Astrocyte (in vitro differentiated cells and primary cell): ENCODE results near the gene MGAT5.

Source experiments
- CTCF ChIP-seq: IDR thresholded peaks from 2 replicates; pipeline ENCODE4 v1.5.1; 2011; ENCODE audit warnings: low read depth, mild to moderate bottlenecking, inconsistent platforms, low read length, moderate library complexity; ENCODE audit not compliant: insufficient read depth
- EZH2 ChIP-seq: IDR thresholded peaks from 2 replicates; pipeline ENCODE4 v1.6.1; 2012; ENCODE audit warnings: mild to moderate bottlenecking, low read length, inconsistent platforms; ENCODE audit not compliant: insufficient read depth

DNA sequence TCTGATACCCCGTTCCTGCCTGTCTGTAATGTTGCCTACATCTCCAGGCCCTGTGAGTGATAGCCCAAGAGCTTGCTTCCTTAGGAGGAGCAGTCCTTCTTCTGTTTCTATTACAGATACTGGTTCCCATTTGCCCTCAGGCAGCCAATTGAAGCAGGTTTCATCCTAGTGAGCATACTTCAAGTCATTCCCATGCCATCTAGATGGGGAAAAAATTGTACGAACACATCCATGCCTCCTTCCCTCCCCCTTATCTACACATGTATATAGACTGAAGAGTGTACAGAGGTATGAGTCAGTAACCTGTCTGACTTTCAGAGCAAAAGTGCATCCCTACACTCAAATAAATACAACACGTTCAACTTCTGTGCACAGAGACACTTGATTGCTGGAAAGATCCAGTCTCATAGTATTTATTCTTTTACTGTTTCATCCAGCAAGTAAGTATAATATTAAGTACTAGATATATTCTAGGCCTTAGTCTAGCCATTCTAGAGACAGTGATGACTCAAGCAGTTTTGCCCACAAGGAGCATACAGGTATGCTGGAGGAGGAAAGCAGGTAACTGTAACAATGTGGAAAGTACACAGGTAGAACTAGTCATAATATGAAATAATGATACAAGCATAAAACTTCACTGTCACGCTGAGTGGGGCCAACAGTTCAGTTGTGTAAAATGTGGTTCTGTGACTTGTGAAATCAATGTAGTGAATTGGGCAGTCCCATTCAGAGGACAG is 153.4 kb downstream of the MGAT5 start:
- no peak for TF ChIP-seq CTCF
- no peak for TF ChIP-seq EZH2
